Heart left ventricle (tissue), 16 donors: ENCODE results near the gene HOXB2. TPM values are rescaled to one million over a fixed set of nuclear protein-coding genes. Genes with fewer than 3 reads are reported as not detected.
A peak's percentile ranks its signal among the peaks of the same experiment; 100 is the strongest.

Experiments used
- ATAC-seq, 4 donors: fragments of 200-7000 bp; cut with Tn5 transposase; one replicate each; pipeline ENCODE4 v1.9.1; 2020 to 2022; ENCODE audit warnings: moderate library complexity in 4 of 4, mild to moderate bottlenecking in 3 of 4, moderate number of reproducible peaks in 1 of 4
- DNase-seq, 5 donors: peaks; one replicate each; pipeline ENCODE4 v3.0.0-alpha.2; 2020
- H3K27ac ChIP-seq, 12 donors: fragments of 200-600 bp; sonication (generic) in 4 of 12; one replicate each; pipeline versions ENCODE4 v1.5.0 to v1.8.0; 2016 to 2022; ENCODE audit warnings: mild to moderate bottlenecking in 2 of 12
- H3K27me3 ChIP-seq, 9 donors: fragments of 200-600 bp; sonication (generic) in 2 of 9; one replicate each; pipeline versions ENCODE4 v1.5.1 to v1.8.0; 2016 to 2022; ENCODE audit warnings: mild to moderate bottlenecking in 3 of 9
- H3K36me3 ChIP-seq, 9 donors: fragments of 200-600 bp; sonication (generic) in 2 of 9; one replicate each; pipeline versions ENCODE4 v1.5.0 to v1.8.0; 2018 to 2022; ENCODE audit warnings: mild to moderate bottlenecking in 2 of 9
- H3K4me1 ChIP-seq, 12 donors: fragments of 200-600 bp; sonication (generic) in 4 of 12; one replicate each; pipeline versions ENCODE4 v1.5.0 to v1.8.0; 2016 to 2022; ENCODE audit warnings: mild to moderate bottlenecking in 3 of 12
- H3K4me3 ChIP-seq, 12 donors: fragments of 200-600 bp; sonication (generic) in 4 of 12; one replicate each; pipeline versions ENCODE4 v1.5.0 to v1.8.0; 2017 to 2022; ENCODE audit warnings: mild to moderate bottlenecking in 9 of 12, moderate library complexity in 4 of 12
- H3K9me3 ChIP-seq, 12 donors: fragments of 200-600 bp; sonication (generic) in 4 of 12; one replicate each; pipeline versions ENCODE4 v1.5.0 to v1.8.0; 2016 to 2022; ENCODE audit warnings: mild to moderate bottlenecking in 1 of 12
- CTCF ChIP-seq, 12 donors: fragments of 200-600 bp; sonication (generic) in 4 of 12; IDR thresholded peaks; one replicate each; pipeline versions ENCODE4 v1.5.0 to v1.8.0; 2018 to 2022; ENCODE audit warnings: antibody characterized with exemption in 12 of 12, mild to moderate bottlenecking in 5 of 12
- POLR2A ChIP-seq, 2 donors: fragments of 450-650 bp; IDR thresholded peaks; one replicate each; pipeline ENCODE4 v1.6.1; 2017; ENCODE audit warnings: antibody characterized with exemption in 2 of 2, mild to moderate bottlenecking in 2 of 2, moderate library complexity in 2 of 2
- WGBS, 4 donors: extraction: QIAGEN DNeasy Blood & Tissue Kit in 2 of 4; methylation state at CpG; one replicate each; pipeline versions ENCODE4 v1.1.5 to v1.1.7; 2013 to 2018; 5-methylcytosine and 5-hydroxymethylcytosine counted together
- intact Hi-C, 10 donors: fragments of 100-400 bp; cut with DNase I; formaldehyde crosslinking; loops; one replicate each; pipeline versions ENCODE4 v1.11.1 to v1.14.2; 2022
- polyA plus RNA-seq, 2 donors: library from polyadenylated mRNA; stranded (reverse); fragments of 200-250 nt; gene quantifications; one replicate each; pipeline ENCODE4 v1.2.3, GENCODE V29; 2013
- total RNA-seq, 9 donors: library from RNA; depleted of rRNA in 2 of 9; stranded (reverse); fragments of >200 nt in 2 of 9; fragmentation: NEBNext Ultra II Directional in 3 of 9; extraction: Animal tissue kit (Norgen Biotek cat#: 25700) in 3 of 9; gene quantifications; one replicate each; pipeline versions ENCODE4 v1.1.0 to v1.2.4, GENCODE V29; 2016 to 2023
- donor health status: ischemic (EF 13 %, LVEDD 7.1; RV severe dilation, severe dysfunction).
- donor health status: healthy with polysubstance abuse.
- donor health status: DM: no; HTN: yes; CAD: no.
- donor health status: DM: no; HTN: no; CAD: no.
- donor health status: ischemic (EF 25% LVEDD 6.9; RV normal size, moderate dysfunction).
- donor health status: ischemic (EF 25% LVEDD 5.7; RV mildly dilated, moderate dysfunction).
- donor health status: healthy.
- donor health status: DM: yes; HTN: yes; CAD: no.
- donor health status: ischemic (EF 35%, LVEDD 5.7; RV mildly dilated, moderate dysfunction).
- donor health status: nonischemic (EF 11% LVEDD 7.7; RV severe dilation, severe dysfunction).
- donor health status: DM: yes; HTN: yes; CAD: no.
- donor health status: PGD.
- donor health status: ischemic (EF 29% LVEDD 5.4; RV normal size, mild dysfunction).
- donor health status: nonischemic (EF 23%, LVEDD 6.1; RV moderate dilation, normal function).

HOXB2 gene
- total and polyA plus RNA-seq, 11 donors: 0.81 to 6.9 (median 3.0) TPM

- DNase-seq: no peak
Observed at GRCh38 chr17:48550502-48551213, 5.7 kb upstream of the HOXB2 start.

GRCh38 chr17:48549914-48550501 lies 5.1 kb upstream of the HOXB2 start:
- intact Hi-C loops: no loop called here
- DNase-seq (no peak), ATAC-seq (no peak)
- 42 to 68% (median 57%) methylated on average over 11 to 18 of the region's 18 CpGs for WGBS, 4 donors
- peaks cover 0 to 47% (median 8%) of the 10 kb centered on the region in 12 donors for H3K4me1 ChIP-seq
- peaks cover 0 to 96% (median 64%) of the 10 kb centered on the region in 9 donors for H3K27me3 ChIP-seq
- peak overlapping the region in 1 of 12 donors; percentile 90 for H3K27ac ChIP-seq
- peaks cover 0 to 10% (median 0%) of the 10 kb centered on the region in 9 donors for H3K36me3 ChIP-seq
- TF ChIP-seq POLR2A (IDR thresholded peaks at IDR 0.05) (no peak), CTCF (IDR thresholded peaks at IDR 0.05) (peak in 1 of 12 donors; percentile 7)
- H3K4me3 ChIP-seq: no peak overlapping the region
- H3K9me3 ChIP-seq: no peaks in the 10 kb centered on the region

More at GRCh38 chr17:48550502-48551213, 5.7 kb upstream of the HOXB2 start:
- TF ChIP-seq CTCF (IDR thresholded peaks at IDR 0.05) (no peak), POLR2A (IDR thresholded peaks at IDR 0.05) (no peak)
- WGBS, 4 donors: 36 to 58% (median 45%) methylated on average over 31 to 70 of the region's 70 CpGs
- peaks cover 0 to 40% (median 7%) of the 10 kb centered on the region in 12 donors for H3K4me1 ChIP-seq
- intact Hi-C loops: no loop called here
- H3K27ac ChIP-seq: peak overlapping the region in 1 of 12 donors; percentile 90
- H3K27me3 ChIP-seq: peaks cover 0 to 94% (median 66%) of the 10 kb centered on the region in 9 donors
- H3K36me3 ChIP-seq: peaks cover 0 to 10% (median 0%) of the 10 kb centered on the region in 9 donors
- no peak overlapping the region for H3K4me3 ChIP-seq
- no peak for ATAC-seq
- no peaks in the 10 kb centered on the region for H3K9me3 ChIP-seq

GRCh38 chr17:48549281-48549630 lies 4.3 kb upstream of the HOXB2 start:
- Histone ChIP-seq H3K9me3 (no peaks in the 10 kb centered on the region), H3K4me1 (peaks cover 0 to 46% (median 9%) of the 10 kb centered on the region in 12 donors), H3K4me3 (no peak overlapping the region), H3K27ac (peak overlapping the region in 1 of 12 donors; percentile 90), H3K27me3 (peaks cover 0 to 96% (median 62%) of the 10 kb centered on the region in 9 donors), H3K36me3 (peaks cover 0 to 10% (median 0%) of the 10 kb centered on the region in 9 donors)
- intact Hi-C loops: no loop called here
- DNase-seq (no peak), ATAC-seq (no peak)
- TF ChIP-seq CTCF (IDR thresholded peaks at IDR 0.05) (no peak), POLR2A (IDR thresholded peaks at IDR 0.05) (no peak)
- 52 to 69% (median 62%) methylated on average over 3 of the region's 3 CpGs for WGBS, 4 donors

GRCh38 chr17:48548523-48549280 lies 3.8 kb upstream of the HOXB2 start:
- H3K27ac ChIP-seq: peak overlapping the region in 2 of 12 donors; percentile 90 to 94
- TF ChIP-seq CTCF (IDR thresholded peaks at IDR 0.05) (no peak), POLR2A (IDR thresholded peaks at IDR 0.05) (no peak)
- H3K9me3 ChIP-seq: no peaks in the 10 kb centered on the region
- intact Hi-C loops: no loop called here
- peaks cover 0 to 45% (median 9%) of the 10 kb centered on the region in 12 donors for H3K4me1 ChIP-seq
- H3K27me3 ChIP-seq: peaks cover 0 to 96% (median 58%) of the 10 kb centered on the region in 9 donors
- 45 to 62% (median 61%) methylated on average over 6 of the region's 6 CpGs for WGBS, 4 donors
- H3K4me3 ChIP-seq: peak overlapping the region in 1 of 12 donors; percentile 44
- ATAC-seq (no peak), DNase-seq (no peak)
- H3K36me3 ChIP-seq: peaks cover 0 to 10% (median 0%) of the 10 kb centered on the region in 9 donors
